HG03025 (cell line): Measurements from ENCODE around the gene PTPN5.

Source experiments
- ATAC-seq: cut with Tn5 transposase; IDR thresholded peaks from one replicate; pipeline ENCODE4 v1.9.1; 2021; ENCODE audit warnings: mild to moderate bottlenecking, moderate library complexity; ENCODE audit not compliant: unreplicated experiment, low FRiP score

The PTPN5 gene

DNA sequence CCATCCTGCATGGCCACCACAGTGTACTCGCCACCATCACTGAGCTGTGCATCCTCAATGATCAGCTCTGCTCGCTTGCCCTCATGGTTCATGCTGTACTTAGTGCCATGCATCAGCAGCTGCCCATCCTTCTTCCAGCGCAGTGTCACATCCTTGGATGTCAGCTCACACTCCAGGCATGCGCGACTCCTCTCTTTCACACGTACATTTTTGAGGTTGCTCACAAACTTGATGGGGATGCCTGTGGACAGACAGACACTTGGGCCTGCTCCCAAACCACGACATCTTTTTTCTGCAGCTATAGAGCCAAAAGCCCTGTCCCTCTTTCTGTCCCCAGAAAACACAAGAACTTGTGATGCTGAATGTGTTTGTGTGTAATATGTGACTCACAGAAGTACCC lies 76.1 kb downstream of the PTPN5 start:
- no peak for ATAC-seq

DNA sequence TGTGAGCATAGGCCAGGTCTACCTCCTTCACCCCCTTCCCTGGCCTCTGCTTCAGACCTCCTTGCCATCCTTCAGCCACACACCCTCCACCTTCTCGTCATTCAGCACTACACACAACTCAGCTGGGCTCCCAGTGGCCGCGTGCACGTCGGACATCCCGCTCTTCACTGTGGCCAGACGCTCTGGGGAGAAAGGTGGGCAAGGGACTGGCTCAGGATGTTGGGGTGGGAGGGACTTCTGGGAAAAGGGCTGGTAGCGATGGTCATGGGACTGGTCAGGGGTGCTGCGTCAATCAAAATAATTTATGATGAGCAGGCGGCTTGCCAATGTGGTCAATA lies 77.2 kb downstream of the PTPN5 start:
- ATAC-seq = no peak

DNA sequence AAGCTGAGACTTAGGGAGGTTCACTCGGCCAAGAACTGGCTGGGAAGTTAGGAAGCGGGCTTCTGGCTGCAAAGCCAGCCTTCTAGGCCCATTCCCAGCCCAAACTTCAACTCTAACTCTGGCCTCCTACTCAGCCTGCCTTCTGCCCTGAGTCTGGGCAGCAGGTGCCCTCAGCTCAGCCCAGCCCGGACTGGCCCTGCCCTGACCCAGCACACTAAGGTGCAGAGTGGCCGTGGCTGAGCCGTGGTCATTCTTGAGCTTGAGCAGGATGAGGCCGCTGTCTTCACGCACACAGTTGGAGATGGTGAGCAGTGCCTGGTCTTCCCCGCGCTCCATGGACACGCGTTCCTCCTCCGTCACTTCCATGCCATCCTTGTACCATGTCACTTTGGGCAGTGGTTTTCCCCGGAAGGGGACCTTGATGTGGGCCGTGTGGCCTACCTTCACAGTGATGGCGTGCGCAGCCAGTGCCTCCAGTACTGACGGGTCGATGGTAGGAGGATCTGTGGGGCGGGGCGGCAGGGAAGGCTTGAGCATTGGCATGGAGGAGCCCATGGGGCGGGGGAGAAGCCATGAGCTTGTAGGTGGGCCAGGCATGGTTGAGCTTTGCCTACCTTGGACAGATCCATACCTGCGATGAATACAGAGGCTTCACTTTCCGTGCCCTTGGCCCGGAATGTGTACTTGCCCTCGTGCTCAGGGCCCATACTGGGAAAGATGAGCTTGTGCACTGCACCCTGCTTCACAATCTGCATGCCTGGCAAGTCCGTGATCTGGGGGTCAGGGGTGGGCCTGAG lies 77.8 kb downstream of the PTPN5 start:
- ATAC-seq = no peak

DNA sequence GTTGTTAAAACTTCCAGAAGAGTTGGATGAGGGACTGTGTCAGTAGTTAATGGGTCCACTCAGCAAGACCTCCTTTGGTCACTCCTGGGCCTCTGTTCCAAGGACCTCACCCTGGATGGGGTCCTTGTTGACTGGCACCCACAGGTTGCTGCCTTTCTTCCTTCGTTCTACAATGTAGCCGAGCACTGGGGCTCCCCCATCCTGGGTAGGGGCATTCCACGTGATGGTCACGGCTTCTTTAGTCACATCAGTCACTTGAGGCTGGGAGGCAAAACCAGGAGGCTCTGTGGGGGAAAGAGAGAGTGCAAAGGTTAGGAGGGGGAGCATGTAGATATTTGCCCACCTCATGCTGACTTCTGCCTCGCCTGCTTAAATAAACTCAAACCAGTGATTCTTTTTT lies 81.1 kb downstream of the PTPN5 start:
- ATAC-seq = no peak

DNA sequence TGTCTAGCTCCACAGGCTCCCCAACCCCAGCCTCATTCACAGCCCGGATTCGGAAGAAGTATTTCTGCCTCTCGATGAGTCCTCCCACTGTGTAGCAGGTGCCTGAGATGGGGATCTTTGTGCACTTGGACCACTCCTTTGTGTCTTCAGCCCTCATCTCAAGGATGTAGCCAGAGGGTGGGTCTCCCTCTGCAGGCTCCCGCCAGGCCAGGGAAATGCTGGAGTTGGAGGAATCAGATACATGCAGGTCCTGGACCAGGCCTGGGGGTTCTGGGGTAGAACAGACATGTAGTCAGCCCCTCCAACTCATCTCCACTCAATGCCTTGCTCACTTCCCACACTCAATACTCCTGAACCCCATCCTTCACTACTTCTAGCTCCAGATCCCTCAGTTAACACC lies 82.2 kb downstream of the PTPN5 start:
- no peak for ATAC-seq

DNA sequence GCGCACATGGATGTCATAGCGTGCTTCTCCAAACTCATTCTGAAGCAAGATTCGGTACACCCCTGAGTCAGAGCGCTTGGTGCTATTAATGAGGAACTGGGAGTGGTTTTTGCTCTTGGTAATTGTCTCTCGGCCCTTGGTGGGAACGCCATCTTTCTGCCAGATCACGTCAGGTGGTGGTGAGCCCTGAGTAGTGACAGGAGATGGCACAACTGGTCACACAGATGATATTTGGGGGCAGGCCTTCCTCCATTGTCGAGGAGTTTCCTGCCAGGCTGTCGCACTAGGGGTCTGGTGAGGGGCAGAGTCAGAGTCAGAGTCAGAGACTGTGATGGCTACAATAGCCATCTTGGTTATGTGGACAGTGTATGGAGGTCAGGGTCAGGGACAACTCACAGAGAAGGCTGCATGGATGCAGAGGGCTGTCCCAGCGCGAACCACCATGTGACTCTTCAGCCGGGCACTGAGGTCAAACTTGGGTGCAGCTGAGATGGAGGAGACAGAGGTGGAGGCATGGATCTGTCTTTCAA lies 83.7 kb downstream of the PTPN5 start:
- no peak for ATAC-seq

DNA sequence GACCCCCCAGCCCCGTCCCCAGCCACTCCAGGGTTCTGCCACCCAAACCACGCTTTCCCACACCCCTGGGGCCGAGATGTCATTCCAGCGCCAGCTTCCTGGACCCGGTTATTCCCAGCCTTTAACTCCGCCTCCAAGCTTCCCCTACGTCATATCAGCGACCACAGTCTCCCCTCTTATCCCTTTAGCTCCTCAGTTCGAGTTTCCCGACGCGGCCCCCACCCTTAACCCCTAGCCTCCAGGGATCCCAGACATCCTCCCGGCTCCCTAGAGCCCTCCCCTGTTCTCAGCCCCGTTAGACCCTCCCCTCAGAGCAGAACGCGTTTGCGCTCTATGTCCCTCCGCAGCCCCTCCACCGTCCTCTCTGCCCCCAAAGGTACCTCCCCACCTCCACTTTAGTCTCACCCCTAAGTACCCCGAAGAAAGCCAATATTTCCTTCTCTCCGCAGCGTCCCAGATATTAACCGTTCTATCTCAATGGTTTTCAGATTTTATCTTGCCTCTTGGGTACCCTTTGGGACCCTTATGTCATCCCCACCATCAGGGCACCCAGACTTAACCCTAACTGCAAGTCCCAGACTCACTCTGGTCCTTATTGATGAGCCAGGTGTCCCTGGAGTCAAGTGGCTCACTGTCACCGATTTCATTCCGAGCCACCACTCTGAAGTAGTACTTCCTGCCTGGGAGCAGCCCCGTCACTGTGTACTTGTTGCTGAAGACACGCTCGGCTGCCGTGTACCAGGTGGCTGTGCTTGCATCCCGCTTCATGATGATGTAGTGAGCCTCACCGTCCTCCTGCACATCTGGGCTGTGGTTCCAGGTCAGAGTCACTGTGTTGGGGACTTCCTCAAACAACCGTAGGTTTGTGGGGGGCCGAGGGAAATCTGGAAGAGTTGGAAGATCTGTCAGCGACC lies 85.0 kb downstream of the PTPN5 start:
- no peak for ATAC-seq

DNA sequence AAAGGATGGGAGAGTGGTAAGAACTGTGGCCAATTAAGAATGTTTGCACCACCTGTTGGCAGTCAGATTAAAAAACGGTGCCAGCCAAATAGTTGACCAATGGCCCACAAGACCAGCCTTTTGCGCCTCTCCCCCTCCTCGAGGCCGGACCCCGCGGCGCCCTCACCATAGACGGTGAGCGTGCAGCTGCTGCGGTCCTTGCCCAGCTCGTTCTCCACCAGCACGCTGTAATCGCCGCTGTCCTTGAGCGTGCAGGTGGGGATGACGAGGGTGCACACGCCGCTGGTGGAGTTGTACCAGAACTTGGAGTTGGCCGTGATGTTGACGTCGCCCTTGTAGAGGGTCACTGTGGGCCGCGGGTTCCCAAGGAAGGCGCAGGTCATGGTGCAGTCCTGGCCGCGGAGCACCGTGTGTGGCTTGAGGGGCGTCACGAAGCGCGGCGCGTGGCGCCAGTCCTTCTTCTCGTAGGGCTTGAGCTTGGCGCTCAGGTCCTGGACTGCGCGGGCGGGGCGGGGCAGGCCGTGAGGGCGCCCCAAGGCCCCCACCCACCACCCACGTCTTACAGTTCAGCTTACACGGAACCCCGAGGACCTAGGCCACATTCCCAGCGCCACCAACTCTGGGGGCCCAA lies 85.8 kb downstream of the PTPN5 start:
- no peak for ATAC-seq

DNA sequence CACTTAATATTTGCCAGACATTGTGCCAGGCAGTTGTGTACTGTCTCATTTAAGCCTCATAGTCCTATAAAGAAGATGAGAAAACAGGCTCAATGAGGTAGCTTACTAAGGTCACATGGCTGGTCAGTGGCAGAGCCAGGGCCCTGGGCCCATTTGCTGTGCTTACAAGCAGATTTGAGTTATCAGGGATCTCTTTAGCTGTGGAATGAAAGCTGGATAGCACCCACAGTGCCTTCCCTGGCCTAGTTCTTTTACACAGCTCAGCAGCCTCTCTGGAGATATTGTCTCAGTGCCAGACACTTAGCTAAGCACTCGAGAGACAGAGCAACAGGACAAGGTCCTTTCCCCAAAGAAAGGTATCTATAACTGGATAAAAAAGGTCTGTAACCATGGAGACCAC lies 86.9 kb downstream of the PTPN5 start:
- no peak for ATAC-seq

DNA sequence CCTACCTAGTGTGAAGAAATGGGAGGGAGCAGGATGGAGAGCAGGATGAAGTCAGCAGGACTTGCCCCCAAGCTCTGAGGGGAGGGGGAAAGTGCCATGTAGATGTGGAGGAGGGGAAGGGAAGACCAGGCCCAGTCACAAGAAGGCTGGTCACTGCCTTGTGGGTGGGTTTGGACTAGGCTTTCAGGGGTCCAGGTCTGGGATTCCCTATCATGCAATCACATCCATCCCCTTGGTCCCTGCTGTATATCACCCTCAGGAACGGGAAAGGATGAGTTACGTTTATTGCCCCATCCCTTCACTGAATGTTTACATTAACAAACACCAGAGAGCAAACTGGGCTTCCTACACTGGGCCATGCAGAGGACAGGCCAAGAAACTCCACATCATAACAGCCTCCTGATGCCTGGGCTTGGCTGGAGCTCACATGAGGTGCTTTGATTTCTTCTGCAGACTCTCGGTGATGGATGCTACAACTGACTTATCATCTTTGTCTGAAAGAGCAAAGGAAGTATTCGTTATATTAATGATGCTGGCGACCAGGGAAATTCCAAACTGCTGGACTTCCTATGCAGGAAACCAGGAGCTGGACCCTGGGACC lies 87.5 kb downstream of the PTPN5 start:
- no peak for ATAC-seq

DNA sequence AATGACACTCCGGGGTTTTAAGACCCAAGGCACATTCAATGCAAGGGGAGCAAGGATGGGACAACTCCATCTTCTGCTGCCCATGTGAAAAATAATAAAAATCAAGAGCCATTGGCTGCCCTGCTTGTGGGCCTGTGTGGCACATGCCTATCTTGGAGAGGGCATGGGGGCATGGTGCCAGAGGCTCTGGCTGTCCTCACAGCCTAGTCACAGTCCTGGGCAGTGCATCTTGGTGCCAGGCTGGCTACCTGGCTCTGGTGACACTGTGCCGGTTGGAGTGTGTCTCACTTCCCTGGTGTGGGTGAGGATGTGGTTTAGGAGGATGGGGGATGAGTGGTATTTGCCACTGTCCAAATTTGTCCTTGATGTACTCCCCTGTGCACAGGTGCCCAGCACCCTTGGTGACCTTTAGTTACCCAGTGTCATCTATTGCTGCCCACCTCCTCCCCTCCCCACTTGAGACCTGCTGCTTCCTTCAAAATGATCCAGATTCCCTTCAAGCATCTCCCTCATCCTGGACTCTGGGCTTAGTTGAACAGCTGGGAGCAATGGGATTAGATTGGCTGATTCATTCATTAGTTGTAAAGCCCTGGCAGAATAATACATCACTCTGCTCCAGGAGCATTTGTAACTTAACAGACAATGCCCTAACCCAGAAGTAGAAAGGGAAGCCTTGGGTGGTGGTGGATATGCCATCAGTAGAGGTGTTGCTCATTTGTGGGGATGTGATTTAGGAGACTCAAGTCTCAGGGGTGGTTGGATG lies 88.4 kb downstream of the PTPN5 start:
- no peak for ATAC-seq

DNA sequence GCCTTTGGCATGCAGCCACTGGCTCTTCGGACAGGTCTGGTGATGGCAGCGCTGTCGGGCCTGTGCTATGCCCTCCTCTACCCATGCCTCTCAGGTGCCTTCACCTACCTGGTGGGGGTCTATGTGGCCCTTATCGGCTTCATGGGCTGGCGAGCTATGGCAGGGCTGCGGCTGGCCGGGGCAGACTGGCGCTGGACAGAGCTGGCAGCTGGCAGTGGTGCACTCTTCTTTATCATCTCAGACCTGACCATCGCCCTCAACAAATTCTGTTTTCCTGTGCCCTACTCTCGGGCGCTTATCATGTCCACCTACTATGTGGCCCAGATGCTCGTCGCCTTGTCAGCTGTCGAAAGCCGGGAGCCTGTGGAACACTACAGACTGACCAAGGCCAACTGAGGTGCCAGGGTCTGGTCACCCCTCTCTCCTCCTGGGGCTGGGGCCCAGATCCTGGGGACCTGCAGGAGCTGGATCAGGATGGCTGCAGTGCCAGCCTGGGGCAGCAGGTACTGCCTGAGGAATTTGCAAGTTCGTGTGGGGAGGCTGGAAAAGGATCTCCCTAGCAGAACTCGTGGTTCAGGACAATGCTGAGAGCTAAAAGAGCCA lies 89.9 kb downstream of the PTPN5 start:
- no peak for ATAC-seq

DNA sequence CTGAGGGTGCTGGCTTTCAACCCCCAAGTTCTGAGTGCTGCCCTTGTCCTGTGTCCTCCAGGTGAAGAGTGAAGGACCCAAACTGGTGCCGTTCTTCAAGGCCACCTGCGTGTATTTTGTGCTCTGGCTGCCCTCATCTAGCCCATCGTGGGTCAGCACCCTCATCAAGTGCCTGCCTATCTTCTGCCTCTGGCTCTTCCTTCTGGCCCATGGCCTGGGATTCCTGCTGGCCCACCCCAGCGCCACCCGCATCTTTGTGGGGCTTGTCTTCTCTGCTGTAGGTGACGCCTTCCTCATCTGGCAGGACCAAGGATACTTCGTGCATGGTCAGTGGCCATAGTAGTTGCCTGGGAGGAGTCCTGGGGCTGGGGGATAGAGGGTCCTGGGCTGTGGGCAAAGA lies 90.7 kb downstream of the PTPN5 start:
- ATAC-seq = no peak

DNA sequence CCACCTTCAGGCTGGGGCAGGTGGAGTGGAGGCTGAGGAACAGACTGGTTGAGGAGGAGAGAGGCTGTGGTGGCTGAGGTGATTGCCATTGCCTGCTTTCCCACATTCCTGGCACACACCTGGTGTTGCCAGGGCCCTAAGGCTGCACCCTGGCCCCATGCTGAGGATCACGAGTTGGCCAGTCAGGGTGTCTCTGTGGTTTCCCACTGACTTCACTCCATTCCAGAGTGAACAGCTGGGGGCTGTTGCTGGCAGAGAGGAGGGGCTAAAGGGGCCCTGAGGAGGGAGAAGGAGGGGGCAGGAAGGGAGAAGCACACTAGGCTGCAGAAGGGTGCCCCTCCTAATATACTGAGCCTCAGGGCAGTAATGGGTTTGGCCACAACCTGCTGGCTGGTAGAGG lies 91.2 kb downstream of the PTPN5 start:
- no peak for ATAC-seq

DNA sequence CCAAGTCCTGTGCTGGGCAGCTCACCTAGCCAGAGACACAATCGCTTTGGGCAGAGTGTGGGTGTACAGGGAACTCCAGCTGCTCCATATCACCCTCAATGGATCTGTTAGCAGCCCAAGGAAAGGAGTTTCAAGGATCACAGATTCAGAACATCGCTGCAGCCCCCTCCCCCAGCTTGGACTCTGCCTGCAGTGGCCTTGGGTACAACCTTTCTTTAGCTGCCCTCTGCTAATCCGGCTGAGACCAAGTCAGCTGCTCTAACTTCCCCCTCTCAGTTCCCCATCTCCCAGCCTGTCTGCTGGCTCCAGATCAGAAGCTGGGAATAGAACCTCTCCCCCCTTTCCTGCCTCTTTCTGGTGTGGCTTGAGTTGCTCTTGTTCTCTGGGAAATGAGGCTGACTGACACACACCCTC lies 91.7 kb downstream of the PTPN5 start:
- no peak for ATAC-seq

DNA sequence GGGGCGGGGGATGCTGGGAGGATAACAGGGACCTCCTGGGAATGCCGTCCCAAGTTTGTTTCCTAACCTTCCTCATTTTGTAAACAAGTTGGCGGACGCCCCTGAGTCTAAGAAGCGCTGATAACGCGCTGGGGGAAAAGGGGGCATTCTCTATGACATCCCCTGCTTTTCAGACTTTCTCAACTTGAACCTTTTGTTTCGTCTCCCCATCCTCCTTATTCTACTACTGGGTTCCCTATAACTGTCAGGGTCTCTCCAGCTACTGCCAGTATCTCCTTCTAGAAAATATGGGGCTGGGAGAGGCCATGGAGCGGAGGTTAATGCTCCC lies 92.4 kb downstream of the PTPN5 start:
- no peak for ATAC-seq

DNA sequence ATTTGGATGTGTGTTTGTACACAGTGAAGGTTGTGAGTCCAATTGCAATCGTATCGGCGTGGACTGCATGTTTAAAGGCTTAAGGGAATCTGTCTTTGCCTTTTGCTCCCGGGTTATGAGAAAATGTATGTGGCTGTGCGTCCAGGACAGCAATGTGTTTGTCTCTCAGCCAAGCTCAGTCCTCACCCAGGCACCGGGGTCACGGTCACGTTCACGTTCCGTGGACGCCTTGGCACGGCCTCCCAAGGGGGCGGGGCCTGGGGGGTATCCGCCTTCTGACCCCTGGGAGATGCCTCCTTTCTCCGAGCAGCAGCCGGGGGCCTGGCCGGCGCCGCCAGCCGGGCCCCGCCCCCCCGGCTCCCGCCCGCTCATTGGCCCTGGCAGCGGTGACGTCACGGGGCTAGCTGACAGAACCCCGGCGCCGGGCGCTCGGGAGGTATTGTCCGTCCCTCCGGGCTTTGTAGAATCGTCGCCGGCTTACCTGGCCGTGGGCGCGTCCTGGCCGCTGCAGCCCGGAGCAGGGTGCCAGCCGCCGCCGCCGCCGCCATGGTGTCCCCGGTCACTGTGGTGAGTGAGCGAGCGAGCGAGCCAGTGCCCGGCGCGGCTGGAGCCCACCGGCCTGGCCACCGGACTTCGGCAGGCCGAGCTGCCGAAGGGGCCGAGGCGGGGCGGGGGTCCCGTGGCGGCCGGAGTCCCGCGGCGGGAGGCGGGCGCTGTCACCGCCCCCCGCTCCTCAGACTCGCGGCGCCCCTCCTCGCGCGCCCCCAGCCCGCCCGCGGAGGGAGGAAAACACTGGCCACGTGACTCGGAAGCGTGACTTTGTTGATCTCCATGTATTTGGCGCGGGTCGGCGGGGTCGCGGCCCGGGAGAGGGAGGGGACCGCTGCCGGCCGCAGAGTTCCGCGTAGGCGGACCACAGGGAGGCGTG lies 93.0 kb downstream of the PTPN5 start, which contains the start of gene TMEM86A:
Gene TMEM86A, plus strand, starts transcription at position 439 of the 928 bp plus-strand sequence. Its CDS starts 108 bp downstream, at position 547.
- peak; percentile 89 for ATAC-seq

DNA sequence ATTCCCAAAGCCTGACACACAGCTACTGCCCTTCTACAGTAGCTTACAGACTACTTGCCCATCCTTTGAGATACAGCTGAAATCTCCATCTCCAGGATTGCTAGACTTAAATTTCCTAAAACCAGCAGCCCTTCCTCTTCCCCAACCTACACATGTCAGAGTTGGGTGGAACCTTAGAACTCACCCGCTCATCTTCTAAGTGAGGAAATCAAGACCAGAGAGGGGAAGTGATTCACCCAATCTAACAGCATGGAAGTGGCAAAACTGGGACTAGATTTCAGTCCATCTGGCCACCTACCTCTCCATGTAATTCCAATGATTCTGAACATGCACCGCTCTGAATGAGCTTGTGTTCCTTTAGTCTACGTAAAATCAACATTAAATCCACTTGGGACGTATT lies 94.0 kb downstream of the PTPN5 start:
- no peak for ATAC-seq
